H9 (cell line): ENCODE data around the gene MRPS10. TPM values are rescaled to one million over a fixed set of nuclear protein-coding genes. Genes with fewer than 3 reads are reported as not detected.

Experiments
- DNase-seq: peaks from one replicate; pipeline ENCODE4 v3.0.0-alpha.2; 2017
- H2AFZ ChIP-seq: one replicate; pipeline ENCODE4 v1.6.1; 2013; ENCODE audit warnings: mild to moderate bottlenecking, low read length, control low read depth, moderate library complexity
- H2AK5ac ChIP-seq: 2 replicates; pipeline ENCODE4 v1.6.1; 2013; ENCODE audit warnings: low read length, control low read depth, mixed read lengths; ENCODE audit not compliant: insufficient read length
- H2BK120ac ChIP-seq: one replicate; pipeline ENCODE4 v1.6.1; 2013; ENCODE audit warnings: low read depth, mild to moderate bottlenecking, low read length, control low read depth, inconsistent platforms; ENCODE audit not compliant: poor library complexity, severe bottlenecking
- H2BK12ac ChIP-seq: 2 replicates; pipeline ENCODE4 v1.6.1; 2013; ENCODE audit warnings: low read length, control low read depth, mixed read lengths, low read depth; ENCODE audit not compliant: insufficient read length
- H2BK15ac ChIP-seq: 2 replicates; pipeline ENCODE4 v1.6.1; 2013; ENCODE audit warnings: low read depth, low read length, control low read depth
- H2BK20ac ChIP-seq: one replicate; pipeline ENCODE4 v1.6.1; 2013; ENCODE audit warnings: low read depth, mild to moderate bottlenecking, low read length, control low read depth, inconsistent platforms; ENCODE audit not compliant: poor library complexity, severe bottlenecking
- H2BK5ac ChIP-seq: 2 replicates; pipeline ENCODE4 v1.6.1; 2013; ENCODE audit warnings: low read length, control low read depth, mixed read lengths; ENCODE audit not compliant: insufficient read length
- H3K14ac ChIP-seq: 2 replicates; pipeline ENCODE4 v1.6.1; 2013; ENCODE audit warnings: low read length, control low read depth; ENCODE audit not compliant: insufficient read depth
- H3K18ac ChIP-seq: 2 replicates; pipeline ENCODE4 v1.6.1; 2013; ENCODE audit warnings: low read depth, mild to moderate bottlenecking, mixed read lengths, low read length, control low read depth; ENCODE audit not compliant: insufficient read length
- H3K23ac ChIP-seq: 2 replicates; pipeline ENCODE4 v1.6.1; 2013; ENCODE audit warnings: low read length, control low read depth, mixed read lengths, low read depth; ENCODE audit not compliant: insufficient read length
- H3K23me2 ChIP-seq: 2 replicates; pipeline ENCODE4 v1.6.1; 2013; ENCODE audit warnings: low read depth, mild to moderate bottlenecking, mixed read lengths, low read length, control low read depth; ENCODE audit not compliant: insufficient read length, poor library complexity, severe bottlenecking
- H3K27ac ChIP-seq: 2 replicates; pipeline ENCODE4 v1.5.1; 2013; ENCODE audit warnings: low read length, control low read depth, mixed read lengths, low read depth; ENCODE audit not compliant: insufficient read length
- H3K27me3 ChIP-seq: 2 replicates; pipeline ENCODE4 v1.6.1; 2013; ENCODE audit warnings: low read length, control low read depth, inconsistent platforms; ENCODE audit not compliant: insufficient read depth
- H3K4ac ChIP-seq: 2 replicates; pipeline ENCODE4 v1.6.1; 2013; ENCODE audit warnings: low read depth, mild to moderate bottlenecking, control low read depth, inconsistent platforms, low read length, moderate library complexity
- H3K4me1 ChIP-seq: 2 replicates; pipeline ENCODE4 v1.6.1; 2013; ENCODE audit warnings: low read length, control low read depth, inconsistent platforms; ENCODE audit not compliant: insufficient read depth
- H3K4me2 ChIP-seq: 2 replicates; pipeline ENCODE4 v1.6.1; 2013; ENCODE audit warnings: low read length, control low read depth, mixed read lengths; ENCODE audit not compliant: insufficient read length, insufficient read depth
- H3K56ac ChIP-seq: 2 replicates; pipeline ENCODE4 v1.6.1; 2013; ENCODE audit warnings: low read depth, mild to moderate bottlenecking, mixed read lengths, low read length, control low read depth; ENCODE audit not compliant: insufficient read length
- H3K79me1 ChIP-seq: 2 replicates; pipeline ENCODE4 v1.6.1; 2013; ENCODE audit warnings: low read depth, mild to moderate bottlenecking, moderate library complexity, low read length, control low read depth, inconsistent platforms; ENCODE audit not compliant: insufficient read depth, poor library complexity, severe bottlenecking
- H3K79me2 ChIP-seq: 2 replicates; pipeline ENCODE4 v1.6.1; 2013; ENCODE audit warnings: low read length, control low read depth, inconsistent platforms; ENCODE audit not compliant: insufficient read depth
- H3K9ac ChIP-seq: 2 replicates; pipeline ENCODE4 v1.6.1; 2013; ENCODE audit warnings: low read length, control low read depth, mixed read lengths; ENCODE audit not compliant: insufficient read length; ENCODE audit errors: extremely low read depth
- H3K9me3 ChIP-seq: one replicate; pipeline ENCODE4 v1.6.1; 2013; ENCODE audit warnings: low read depth, low read length, inconsistent platforms; ENCODE audit not compliant: control insufficient read depth
- H3T11ph ChIP-seq: one replicate; pipeline ENCODE4 v1.6.1; 2013; ENCODE audit warnings: mild to moderate bottlenecking, low read length, control low read depth, inconsistent platforms
- H4K20me1 ChIP-seq: one replicate; pipeline ENCODE4 v1.6.1; 2013; ENCODE audit not compliant: control insufficient read depth, insufficient read length, insufficient read depth
- H4K5ac ChIP-seq: 2 replicates; pipeline ENCODE4 v1.6.1; 2013; ENCODE audit warnings: low read depth, mild to moderate bottlenecking, mixed read lengths, low read length, control low read depth; ENCODE audit not compliant: insufficient read length
- H4K8ac ChIP-seq: replicated peaks from 2 replicates; pipeline ENCODE4 v1.6.1; 2013; ENCODE audit warnings: low read length, control low read depth, mixed read lengths, low read depth; ENCODE audit not compliant: insufficient read length
- H4K91ac ChIP-seq: 2 replicates; pipeline ENCODE4 v1.6.1; 2013; ENCODE audit warnings: low read depth, mild to moderate bottlenecking, moderate library complexity, mixed read lengths, low read length, control low read depth; ENCODE audit not compliant: insufficient read length
- H3K27ac Mint-ChIP-seq, 3 experiments: 2 replicates in 2 of 3; 3 replicates in 1 of 3; pipeline ENCODE4 v1.8.0; 2020 to 2021; ENCODE audit warnings: mixed read lengths in 3 of 3, mild to moderate bottlenecking in 1 of 3, moderate library complexity in 1 of 3
- H3K27me3 Mint-ChIP-seq: 2 replicates; pipeline ENCODE4 v1.8.0; 2021; ENCODE audit warnings: low read depth, mild to moderate bottlenecking, moderate library complexity, mixed read lengths
- H3K36me3 Mint-ChIP-seq, 3 experiments: 2 replicates in 2 of 3; 3 replicates in 1 of 3; pipeline ENCODE4 v1.8.0; 2020 to 2021; ENCODE audit warnings: low read depth in 3 of 3, mixed read lengths in 3 of 3; ENCODE audit not compliant: insufficient read depth in 1 of 3
- H3K4me1 Mint-ChIP-seq, 2 experiments: 2 replicates each; pipeline ENCODE4 v1.8.0; 2020; ENCODE audit warnings: mixed read lengths in 2 of 2
- H3K4me3 Mint-ChIP-seq, 2 experiments: 2 replicates in 1 of 2; 3 replicates in 1 of 2; pipeline ENCODE4 v1.8.0; 2020 to 2021; ENCODE audit warnings: mild to moderate bottlenecking in 2 of 2, mixed read lengths in 2 of 2, moderate library complexity in 1 of 2
- H3K9me3 Mint-ChIP-seq, 2 experiments: 2 replicates in 1 of 2; 3 replicates in 1 of 2; pipeline ENCODE4 v1.8.0; 2020; ENCODE audit warnings: mild to moderate bottlenecking in 2 of 2, mixed read lengths in 2 of 2, moderate library complexity in 1 of 2
- CTCF ChIP-seq: fragments of 200-600 bp; sonication (generic); conservative IDR thresholded peaks from 3 replicates; pipeline ENCODE4 v1.8.0; 2021; ENCODE audit warnings: antibody characterized with exemption, mild to moderate bottlenecking
- WGBS: extraction: QIAGEN DNeasy Blood & Tissue Kit; methylation state at CpG from one replicate; pipeline ENCODE4 v1.1.7; 2013; ENCODE audit warnings: missing lambda C conversion rate, low lambda C conversion rate, mixed read lengths; ENCODE audit not compliant: insufficient read length; ENCODE audit errors: extremely low coverage; 5-methylcytosine and 5-hydroxymethylcytosine counted together
- total RNA-seq: library from RNA; stranded (reverse); gene quantifications from 2 replicates; pipeline ENCODE4 v1.2.1, GENCODE V29; 2021

Gene MRPS10
- total RNA-seq, 1 experiment from 2014 or later, result 33.9 TPM

- Histone ChIP-seq H3K27me3 (no peaks in the 10 kb centered on the region), H4K91ac (no peak overlapping the region), H3K27ac (no peak overlapping the region), H3K4me2 (no peak overlapping the region), H2BK20ac (no peak overlapping the region), H3K9ac (no peak overlapping the region), H3K4ac (no peak overlapping the region), H3K23me2 (no peaks in the 10 kb centered on the region), H2BK12ac (no peak overlapping the region), H3K4me1 (no peaks in the 10 kb centered on the region; the same call in 1 of the 2 replicates), H3K9me3 (no peaks in the 10 kb centered on the region), H3K18ac (peak overlapping the region; percentile 71), H2AFZ (no peak overlapping the region), H3K14ac (no peak overlapping the region), H4K8ac (no peak overlapping the region), H2BK15ac (no peak overlapping the region), H2BK120ac (no peak overlapping the region), H3K79me2 (no peaks in the 10 kb centered on the region), H3K56ac (no peak overlapping the region), H2BK5ac (no peak overlapping the region), H2AK5ac (no peak overlapping the region), H3K79me1 (no peaks in the 10 kb centered on the region), H4K5ac (no peak overlapping the region), H4K20me1 (no peaks in the 10 kb centered on the region), H3T11ph (no peak overlapping the region), H3K23ac (no peak overlapping the region)
- Mint-ChIP-seq H3K27me3 (peaks cover 9% of the 10 kb centered on the region), H3K4me3 (peak overlapping the region in 1 of 2 experiments; percentile 41; a peak in 1 of 5 replicates), H3K36me3 (no peaks in the 10 kb centered on the region; a peak in 1 of 7 replicates), H3K4me1 (peaks cover 44 to 60% of the 10 kb centered on the region in 2 experiments), H3K9me3 (no peaks in the 10 kb centered on the region; a peak in 1 of 5 replicates), H3K27ac (peak overlapping the region; percentile 96 to 98 (median 96))
- no CpG with 5 or more reads among the region's 8 CpGs for WGBS
- TF ChIP-seq CTCF, result peak; percentile 98
- DNase-seq, result peak; percentile 91
Measured at GRCh38 chr6:42166444-42167141, 51.1 kb downstream of the MRPS10 start.
